GM19238 (cell line): ENCODE results near the gene ANGPTL4.
"Not testable (repeated sequence)": the region's sequence is repeated elsewhere in the genome, so short reads cannot be mapped to it uniquely, and the experiment has no call there.

ENCODE experiments used
- DNase-seq: peaks from one replicate; pipeline ENCODE4 v3.0.0; 2011; ENCODE audit warnings: low spot score; ENCODE audit not compliant: insufficient read length

Gene ANGPTL4

GRCh38 chr19:8363803-8364771 lies at the start of gene ANGPTL4:
TSS of gene ANGPTL4 (plus strand) at chr19:8364155. CDS start at chr19:8364322, 167 bp downstream.
- DNase-seq, result no peak

DNA sequence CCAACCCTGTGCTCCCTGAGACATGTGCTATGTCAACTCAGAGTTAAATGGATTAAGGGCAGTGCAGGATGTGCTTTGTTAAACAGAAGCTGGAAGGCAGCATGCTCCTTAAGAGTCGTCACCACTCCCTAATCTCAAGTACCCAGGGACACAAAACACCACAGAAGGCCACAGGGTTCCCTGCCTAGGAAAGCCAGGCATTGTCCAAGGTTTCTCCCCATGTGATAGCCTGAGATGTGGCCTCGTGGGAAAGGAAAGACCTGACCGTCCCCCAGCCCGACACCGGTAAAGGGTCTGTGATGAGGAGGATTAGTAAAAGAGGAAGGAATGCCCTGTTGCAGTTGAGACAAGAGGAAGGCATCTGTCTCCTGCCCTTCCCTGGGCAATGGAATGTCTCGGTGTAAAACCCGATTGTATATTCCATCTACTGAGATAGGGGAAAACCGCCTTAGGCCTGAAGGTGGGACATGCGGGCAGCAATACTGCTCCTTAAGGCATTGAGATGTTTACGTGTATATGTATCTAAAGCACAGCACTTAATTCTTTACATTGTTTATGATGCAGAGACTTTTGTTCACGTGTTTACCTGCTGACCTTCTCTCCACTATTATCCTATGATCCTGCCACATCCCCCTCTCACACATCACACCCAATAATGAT lies 48.8 kb upstream of the ANGPTL4 start:
- DNase-seq, result not testable (repeated sequence)

- DNase-seq, result no peak
Observed at GRCh38 chr19:8316351-8317125, 47.4 kb upstream of the ANGPTL4 start.

DNA sequence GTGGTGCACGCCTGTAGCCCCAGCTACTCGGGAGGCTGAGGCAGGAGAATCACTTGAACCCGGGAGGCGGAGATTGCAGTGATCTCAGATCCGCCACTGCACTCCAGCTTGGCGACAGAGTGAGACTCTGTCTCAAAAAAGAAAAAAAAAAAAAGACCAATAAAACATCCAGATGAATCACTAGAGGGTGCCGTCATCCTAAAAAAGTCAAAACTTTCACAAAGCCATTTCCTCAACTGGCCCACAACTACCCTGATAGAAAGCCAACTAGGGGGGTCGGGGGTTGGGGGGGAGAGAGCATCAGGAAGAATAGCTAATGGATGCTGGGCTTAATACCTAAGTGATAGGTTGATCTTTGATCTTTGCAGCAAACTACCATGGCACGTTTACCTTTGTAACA lies 45.1 kb upstream of the ANGPTL4 start:
- DNase-seq, result not testable (repeated sequence)

GRCh38 chr19:8319807-8320520 lies 44.0 kb upstream of the ANGPTL4 start:
- DNase-seq, result no peak

DNA sequence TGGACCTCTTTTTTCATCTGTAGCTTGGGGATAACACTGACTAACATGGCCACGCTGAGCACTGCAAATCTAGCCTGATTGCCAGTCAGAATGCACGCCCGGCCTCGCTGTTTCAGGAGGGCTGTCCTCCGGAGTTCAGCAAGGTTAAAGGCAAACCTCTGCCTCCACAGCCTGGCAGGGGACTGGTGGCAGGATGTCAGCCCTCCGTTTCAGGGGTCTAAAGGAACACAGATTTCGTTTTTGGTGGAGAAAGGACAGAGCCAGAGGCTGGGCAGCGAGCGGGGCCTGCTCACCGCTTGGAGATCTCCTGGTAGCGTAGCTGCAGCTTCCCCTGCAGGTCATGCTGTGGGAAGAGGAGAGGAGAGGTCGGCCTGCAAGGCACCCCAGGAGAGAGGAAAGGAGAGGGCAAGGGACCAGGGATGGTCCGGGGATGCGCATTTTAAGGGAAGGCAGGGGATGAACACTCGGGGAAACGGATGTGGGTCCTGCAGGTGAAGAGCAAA lies 43.3 kb upstream of the ANGPTL4 start:
- DNase-seq, result no peak

GRCh38 chr19:8321067-8321985 lies 42.6 kb upstream of the ANGPTL4 start, which contains the start of the genes NDUFA7 and RPS28:
TSS of gene NDUFA7 (minus strand) at chr19:8321375. CDS start at chr19:8321358, 17 bp downstream.
TSS of gene RPS28 (plus strand) at chr19:8321496. CDS start at chr19:8321531, 35 bp downstream.
- peak; percentile 94 for DNase-seq

- no peak for DNase-seq
Observed at GRCh38 chr19:8321986-8322637, 41.8 kb upstream of the ANGPTL4 start.

GRCh38 chr19:8322638-8322997 lies 41.3 kb upstream of the ANGPTL4 start:
- DNase-seq, result no peak

DNA sequence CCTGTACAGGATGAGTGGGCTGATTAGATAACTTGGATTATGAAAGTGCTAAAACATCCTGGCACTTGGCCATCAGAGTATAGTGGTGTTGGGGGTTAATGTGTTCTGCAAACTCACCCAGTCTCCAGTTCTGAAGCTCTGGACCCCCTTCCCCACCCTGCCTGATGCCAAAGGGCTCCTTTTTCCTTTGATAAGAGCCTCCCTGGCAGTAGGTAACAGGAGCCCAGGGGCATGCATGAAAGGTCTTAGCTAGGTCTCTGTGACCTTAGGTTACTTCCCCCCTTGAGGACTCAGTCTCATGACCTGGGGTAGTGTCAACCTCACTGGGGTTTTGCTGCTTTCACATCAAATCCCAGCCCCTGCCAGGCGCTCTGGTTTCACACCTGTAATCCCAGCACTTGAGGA lies 40.2 kb upstream of the ANGPTL4 start:
- DNase-seq, result no peak

DNA sequence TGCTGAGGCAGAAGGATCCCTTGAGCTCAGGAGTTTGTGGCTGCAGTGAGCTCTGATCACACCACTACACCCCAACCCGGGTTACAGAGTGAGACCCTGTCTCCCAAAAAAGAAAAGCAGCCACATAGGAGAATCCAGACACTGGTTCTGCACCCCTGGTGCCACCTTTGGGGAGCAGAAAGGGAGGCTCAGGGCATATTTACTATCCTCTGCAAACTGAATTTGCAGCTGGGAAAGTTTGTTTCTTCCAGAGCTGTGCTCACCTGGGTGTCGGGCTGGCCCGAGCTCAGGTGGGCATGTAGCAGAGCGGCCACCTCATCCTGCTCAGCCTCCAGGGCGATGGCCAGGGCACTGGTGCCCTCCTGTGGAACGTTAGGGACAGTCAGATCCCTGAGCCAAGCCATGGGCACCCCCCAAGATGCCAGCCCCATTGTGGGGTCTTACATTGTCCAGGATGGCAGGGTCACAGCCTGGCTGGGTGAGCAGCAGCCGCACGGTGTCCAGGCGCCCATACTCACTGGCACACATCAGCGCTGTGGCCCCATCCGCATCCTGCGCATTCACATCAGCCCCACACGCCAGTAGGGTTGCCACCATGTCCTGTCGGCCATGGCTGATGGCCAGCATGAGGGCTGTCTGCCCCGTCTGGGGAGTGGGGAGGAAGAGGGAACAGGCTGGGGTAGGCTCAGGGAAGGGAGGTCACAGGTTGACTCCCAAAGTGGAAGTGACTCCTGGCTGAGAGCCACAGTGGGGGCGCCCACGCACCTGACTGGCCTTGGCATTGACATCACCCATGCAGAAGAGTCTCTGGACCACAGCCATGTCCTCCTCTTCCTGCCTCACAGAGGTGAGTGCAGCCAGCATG lies 39.5 kb upstream of the ANGPTL4 start:
- no peak for DNase-seq

DNA sequence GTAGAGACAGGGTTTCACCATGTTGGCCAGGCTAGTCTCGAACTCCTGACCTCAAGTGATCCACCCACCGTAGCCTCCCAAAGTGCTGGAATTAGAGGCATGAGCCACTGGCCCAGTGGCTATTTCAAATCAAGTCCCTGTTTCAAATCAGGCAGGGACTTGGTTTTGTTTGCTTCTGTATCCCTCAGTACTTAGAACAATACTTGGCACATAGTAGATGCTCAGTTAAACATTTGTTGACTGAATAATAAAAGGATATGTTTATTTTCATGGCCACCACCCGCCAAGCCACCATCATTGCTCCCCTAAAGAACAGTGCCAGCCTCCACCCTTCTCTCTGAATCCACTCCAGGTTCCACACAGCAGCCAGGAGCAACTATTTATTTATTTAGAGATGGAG lies 38.5 kb upstream of the ANGPTL4 start:
- DNase-seq, result no peak

DNA sequence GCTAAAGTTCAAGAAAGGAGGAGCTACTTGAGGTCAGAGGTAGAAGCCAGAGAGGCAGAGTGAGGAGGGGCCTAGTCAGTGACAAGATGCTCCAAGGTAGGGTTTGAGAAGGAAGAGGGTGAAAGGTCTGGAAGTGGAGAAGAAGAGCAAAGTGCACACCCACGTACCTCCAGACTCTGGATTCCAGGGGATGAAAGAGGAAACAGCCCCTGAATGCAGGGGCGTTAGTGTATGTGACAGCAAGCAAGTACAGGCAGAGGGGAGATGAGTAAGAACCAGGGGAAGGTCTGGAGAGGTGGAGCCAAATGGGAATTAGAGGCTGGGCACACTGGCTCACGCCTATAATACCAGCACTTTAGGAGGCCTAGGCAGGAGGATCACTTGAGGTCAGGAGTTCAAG lies 34.0 kb upstream of the ANGPTL4 start:
- no peak for DNase-seq

DNA sequence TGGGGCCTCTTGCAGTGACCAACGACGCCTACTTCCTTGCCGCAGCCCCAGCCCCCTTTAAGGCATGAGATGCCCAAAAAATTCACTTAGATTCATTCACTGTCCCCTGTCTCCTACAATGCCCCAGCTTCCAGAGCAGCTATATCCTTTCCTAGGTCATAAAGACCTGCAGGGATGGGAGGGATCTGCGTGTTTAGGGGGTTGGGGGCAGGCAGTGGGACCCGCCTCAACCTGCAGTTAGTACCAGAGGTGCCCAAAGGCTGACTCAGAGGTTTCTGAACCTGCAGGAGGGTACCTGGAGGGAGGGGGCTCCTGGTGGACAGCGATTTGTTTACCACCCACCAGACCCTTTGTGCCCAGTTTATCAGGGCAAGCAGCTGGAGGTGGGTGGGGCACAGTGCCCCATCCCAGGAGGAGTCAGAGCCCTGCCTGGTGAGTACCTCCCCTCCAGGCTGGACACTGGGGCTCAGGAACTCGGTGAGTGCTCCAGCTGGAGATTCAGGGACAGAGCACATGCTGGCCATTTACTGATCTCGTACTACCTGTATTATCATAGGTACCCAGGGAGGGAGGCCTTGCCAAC lies 32.6 kb upstream of the ANGPTL4 start:
- no peak for DNase-seq

DNA sequence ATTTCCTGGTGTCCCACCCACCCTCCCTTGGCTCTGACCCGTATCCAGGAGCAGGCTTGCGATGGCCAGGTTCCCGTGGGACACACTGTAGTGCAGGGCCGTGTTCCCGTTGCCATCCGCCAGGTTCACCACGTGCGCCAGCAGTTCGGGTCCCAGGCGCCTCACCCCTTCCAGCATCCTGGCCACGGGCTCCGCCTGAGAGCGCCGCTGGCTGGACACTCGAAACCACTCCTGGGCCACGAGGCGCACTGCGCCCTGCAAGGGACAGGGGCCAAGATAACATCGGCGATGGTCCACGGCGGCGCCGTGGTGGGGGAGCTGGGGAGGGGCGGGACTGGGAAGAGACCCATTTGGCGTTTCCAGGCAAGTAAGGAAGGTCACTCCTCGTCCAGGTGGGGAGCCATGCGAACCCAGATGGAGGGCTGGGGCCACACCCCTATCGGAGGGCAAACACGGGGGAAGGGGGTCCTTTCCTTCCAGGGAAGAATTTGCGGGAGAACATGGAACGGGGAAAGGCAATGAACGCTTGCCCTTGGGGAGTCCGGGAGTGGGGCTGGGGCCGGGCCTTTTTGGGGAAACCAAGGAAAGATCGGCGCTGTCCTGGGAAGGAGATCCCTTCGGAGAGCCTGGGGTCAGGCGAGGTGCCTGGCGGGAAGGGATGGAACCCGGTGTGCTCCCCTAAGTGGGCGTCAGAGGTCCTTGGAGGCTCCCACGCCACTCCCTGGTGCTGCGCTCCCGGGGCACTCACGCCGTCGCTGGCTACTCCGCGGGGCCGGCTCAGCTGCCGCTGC lies 30.8 kb upstream of the ANGPTL4 start:
- DNase-seq, result no peak

- DNase-seq, result no peak
Observed at GRCh38 chr19:8333767-8334457, 30.0 kb upstream of the ANGPTL4 start.
